CD4-positive, alpha-beta T cell treated with Interleukin-21 for 1 hour (primary cell): ENCODE results near the gene PER2.

Source experiments
- DNase-seq: peaks from one replicate; pipeline ENCODE4 v3.0.0-alpha.2; 2020

PER2 gene

GRCh38 chr2:238265605-238266004 lies 22.8 kb downstream of the PER2 start:
- DNase-seq, result no peak

GRCh38 chr2:238264072-238264460 lies 24.3 kb downstream of the PER2 start:
- no peak for DNase-seq

DNA sequence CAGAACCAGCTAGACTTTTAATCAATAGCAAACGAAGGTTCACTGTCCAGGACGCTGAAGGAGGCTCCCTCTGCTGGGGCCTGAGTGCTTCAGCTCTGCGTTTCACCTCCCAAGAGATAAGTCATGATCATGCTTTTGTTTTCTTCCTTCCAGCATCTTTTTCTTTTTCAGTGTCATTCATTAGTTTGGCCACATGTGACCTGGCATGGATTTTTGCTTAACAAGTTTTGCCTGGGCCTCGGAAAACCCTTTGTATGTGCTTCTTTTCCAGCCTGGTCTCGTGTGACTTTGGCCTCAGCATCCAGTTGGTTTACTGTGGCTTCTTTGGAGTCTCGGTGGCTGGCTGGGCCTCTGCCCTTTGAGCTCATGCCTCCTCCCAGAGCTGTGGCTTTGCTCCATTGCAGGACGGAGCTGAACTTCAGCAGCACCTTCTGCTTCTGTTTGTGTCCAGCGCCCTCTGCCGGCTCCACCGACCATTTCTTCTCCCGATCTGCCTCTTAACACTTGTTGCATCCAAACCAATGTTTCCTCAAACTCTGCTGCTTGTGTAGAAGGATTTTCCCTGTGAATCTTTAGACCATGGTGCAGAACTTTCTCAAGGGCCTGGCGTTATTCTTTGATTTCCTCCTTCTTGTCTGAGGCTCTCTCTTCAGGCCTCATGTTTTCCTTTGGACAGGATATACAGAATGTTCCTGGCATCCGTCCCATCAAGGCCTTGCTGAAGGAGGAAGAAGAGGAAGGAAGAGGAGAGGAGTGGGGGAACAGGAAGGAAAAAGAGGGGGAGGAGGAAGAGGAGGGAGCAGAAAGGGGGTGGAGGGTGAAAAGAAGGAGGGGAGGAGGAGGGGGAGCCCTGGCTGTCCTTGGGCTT lies 25.0 kb downstream of the PER2 start:
- peak; percentile 75 for DNase-seq

- DNase-seq, result no peak
Observed at GRCh38 chr2:238262496-238263122, 25.8 kb downstream of the PER2 start.

DNA sequence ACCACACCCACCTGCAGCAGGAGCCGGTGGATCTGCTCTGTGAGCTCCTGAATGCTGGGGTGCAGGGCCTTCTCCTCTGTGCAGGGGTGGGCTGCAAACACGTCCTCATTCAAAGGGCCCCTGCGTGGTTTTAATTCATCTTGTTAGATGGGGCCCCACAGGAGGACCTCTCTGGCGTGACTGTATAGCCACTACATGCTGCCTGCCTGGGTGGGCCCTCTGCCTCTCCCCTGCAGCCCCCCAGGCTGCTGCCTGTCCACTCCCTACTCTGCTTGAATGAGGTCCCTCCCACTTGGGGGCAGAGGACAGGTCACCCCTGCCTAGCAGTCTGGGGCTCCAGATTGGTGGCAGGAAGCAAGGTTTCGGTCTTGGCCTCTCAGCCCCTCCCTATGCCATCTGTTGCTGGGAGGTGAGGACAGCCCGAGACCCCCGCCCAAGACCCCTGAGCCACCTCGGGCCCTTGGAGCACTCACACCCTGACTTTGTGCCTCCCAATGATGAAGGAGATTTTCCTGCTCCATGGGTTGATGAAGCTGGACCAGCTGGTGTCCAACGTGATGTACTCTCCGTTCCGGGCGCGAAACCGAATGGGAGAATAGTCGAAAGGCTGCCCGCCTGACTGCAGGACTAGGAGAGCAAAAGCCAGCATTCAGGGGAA lies 26.6 kb downstream of the PER2 start:
- no peak for DNase-seq

- no peak for DNase-seq
Observed at GRCh38 chr2:238260883-238261282, 27.5 kb downstream of the PER2 start.

- DNase-seq, result no peak
Observed at GRCh38 chr2:238259061-238260020, 29.1 kb downstream of the PER2 start.

GRCh38 chr2:238257786-238258700 lies 30.4 kb downstream of the PER2 start:
- DNase-seq, result no peak

DNA sequence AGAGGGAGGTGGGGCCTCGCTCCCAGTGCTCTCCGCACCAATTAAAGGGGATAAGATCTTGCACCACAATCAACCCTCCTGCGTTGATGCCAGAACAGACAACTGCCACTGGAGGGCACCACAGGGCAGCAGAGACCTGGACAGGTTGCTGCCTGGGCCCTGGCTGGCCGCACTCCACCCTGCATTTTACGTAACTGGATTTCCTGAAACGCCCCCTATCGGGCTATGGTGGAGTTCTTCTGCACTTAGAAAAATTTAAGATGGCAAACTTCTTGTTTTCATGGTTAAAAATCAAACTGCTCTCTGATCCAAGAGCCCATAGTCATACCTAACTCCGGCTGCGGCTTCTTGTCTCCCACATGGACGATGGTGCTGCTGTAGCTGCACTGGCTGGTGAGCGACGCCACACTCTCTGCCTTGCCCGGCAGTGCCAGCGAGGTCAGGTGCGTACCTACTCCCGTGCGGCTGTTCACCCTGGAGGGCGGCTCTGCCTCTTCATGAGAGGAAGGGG lies 31.8 kb downstream of the PER2 start:
- peak; percentile 83 for DNase-seq

DNA sequence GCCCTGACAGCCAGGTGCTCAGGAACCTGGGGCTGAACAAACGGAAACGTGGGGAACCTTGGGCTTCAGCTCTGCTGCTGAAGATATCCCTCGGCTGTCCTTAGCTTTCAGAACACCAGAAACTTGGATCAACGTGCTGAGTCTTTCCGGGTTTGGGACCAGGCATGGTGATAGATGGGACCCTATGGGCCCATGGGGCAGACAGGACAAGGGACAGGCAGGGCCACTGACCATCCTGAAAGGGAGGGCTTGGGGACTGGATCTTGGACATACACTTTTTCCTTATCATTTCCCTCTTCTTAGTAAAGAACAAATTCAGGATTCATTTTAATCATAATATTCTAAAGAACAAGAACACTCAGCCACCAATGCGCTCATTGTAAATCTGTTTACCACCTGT lies 32.3 kb downstream of the PER2 start:
- DNase-seq, result no peak

DNA sequence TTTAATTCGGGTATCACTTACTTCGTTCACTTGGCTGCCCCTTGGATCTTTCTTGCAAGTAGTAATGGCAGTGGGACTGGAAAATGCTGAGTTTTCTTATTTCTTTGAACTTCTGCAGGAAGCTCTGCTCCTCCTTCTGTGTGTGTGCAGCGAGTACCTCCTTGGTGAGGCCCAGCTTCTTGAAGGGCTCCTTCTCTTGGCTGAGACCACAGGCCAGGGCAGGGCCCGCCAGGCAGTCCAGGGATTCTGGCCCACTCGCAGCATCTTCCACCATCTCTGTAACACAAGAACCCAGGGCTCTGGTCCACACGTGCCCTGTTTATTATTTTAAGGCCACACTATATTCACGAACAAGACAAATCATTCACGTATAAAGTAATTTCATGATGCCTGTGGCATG lies 32.8 kb downstream of the PER2 start:
- DNase-seq, result no peak

DNA sequence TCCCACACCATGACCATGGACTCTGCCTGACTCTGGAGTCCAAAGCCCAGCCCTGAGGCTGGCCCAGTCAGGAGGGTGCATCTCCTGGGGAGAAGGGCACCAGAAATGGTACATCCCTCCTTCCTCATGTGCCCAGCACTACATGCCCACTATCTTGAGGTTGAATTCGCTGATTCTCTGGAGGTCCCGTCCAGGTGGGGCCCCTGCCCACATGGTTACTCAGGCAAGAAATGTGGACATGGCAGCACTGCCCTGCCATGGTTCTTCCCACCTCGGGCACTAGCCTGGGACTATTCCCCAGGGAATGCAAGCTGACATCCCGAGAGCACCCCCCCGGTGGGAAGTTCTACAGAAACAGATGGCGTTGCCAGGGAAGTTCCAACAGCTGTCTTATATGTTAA lies 33.3 kb downstream of the PER2 start:
- DNase-seq, result no peak

DNA sequence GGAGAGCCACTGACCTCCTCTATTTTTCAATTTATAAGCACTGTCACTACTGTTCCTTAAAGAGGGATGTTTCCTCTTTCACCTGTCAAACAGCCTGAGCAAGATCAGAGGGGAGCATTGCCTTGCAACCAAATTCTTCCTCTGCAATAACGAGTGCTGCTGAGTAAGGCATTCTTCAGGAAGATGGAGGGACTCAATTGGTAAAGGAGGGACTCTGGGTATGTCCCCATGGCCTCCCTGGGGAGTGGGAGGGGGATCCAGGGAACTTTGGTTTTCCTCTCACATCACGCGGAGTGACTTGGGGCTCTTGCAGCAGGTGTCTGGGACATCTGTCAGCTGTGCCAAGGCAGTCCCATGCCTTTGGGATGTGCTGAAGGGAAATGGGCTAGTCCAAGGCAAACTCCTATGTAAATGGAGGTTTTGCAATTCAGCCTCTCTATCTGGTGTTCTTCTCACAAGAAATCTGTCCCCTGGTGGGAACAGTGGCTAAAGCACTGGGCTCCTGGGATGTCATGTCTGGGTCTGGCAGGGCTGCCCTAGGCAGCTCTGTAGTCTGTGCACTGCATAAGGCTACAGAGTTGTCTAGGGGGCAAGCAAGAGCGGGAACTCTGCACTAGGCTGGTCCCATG lies 34.2 kb downstream of the PER2 start:
- DNase-seq, result no peak

DNA sequence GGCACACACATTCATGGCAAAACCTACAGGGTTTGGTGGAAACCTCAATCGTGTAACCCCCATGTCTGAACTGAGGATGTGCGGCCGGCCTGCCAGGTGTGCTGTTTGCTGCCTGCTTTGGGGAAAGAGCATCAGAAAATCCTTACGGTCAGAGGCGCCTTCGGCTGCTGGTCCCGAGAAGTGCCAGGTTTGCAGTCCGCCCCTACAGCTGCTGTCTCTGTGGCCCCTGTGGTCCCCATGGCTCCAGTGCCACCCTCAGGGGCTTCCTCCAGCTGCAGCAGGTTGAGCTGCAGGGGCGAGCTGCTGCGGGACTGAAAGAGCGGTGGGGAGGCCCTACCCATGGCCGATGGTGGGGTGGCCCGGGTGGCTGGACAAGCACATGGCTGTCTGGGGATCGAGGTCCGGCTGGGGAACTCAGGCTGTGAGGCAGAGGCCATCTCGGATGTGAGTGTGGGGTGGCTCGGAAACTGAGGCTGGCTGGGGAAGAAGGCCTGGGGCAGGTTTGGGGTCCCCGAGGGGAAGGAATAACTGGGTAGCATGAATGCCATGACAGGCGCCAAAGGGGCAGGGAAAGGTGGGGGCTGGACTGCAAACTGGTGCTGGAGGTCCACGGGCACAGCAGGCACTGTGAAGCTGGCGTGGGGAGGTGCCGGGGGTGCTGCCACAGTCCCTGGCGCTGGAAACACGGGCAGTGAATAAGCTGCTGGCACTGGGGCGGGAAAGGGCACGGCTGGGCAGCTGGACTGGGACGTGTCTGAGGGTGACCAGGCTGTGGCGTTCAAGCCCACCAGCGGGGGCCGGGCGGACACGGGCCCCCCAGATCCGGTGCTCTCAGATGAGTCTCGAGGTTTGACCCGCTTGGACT lies 35.4 kb downstream of the PER2 start:
- DNase-seq, result no peak

GRCh38 chr2:238251986-238252385 lies 36.4 kb downstream of the PER2 start:
- DNase-seq, result no peak

DNA sequence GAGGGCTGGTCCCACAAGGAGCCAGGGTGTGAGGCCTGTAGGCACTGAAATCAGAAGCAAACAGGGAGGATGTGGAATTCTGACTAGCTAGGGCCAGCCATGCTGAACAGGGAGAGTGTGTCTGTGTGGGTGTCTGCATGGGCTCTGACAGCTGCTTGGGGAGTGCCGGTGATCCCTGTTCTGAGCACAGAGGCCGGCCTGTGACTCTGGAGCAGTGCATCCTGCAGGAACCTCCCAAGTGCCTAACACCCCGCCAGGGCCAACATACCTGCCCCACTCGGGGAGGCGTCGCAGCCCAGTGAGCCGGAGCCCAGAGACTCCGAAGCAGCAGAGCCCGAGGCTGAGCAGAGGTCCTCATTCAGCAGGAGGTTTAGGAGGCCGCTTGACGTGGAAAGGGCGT lies 37.1 kb downstream of the PER2 start:
- no peak for DNase-seq

DNA sequence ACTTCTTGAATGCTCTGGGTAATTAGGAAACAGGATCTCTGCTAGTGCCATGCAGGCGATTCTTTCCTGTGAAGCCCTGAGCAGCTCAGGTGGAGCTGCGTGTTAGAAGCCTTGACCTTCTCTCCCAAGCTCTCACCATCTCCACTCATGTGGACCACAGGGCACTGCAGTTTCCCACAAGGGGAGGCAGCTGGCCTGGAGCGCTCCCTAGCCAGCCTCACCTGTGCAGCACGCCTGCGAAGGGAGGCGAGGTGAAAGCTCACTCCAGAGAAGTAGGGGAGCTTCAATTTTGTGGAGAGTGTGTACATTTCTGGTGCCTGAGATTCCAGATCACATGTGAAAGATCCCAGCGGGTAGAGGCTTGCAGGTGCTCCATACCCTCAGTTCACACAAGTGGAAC lies 37.5 kb downstream of the PER2 start:
- DNase-seq, result no peak

GRCh38 chr2:238247841-238248453 lies 40.5 kb downstream of the PER2 start:
- DNase-seq, result no peak

DNA sequence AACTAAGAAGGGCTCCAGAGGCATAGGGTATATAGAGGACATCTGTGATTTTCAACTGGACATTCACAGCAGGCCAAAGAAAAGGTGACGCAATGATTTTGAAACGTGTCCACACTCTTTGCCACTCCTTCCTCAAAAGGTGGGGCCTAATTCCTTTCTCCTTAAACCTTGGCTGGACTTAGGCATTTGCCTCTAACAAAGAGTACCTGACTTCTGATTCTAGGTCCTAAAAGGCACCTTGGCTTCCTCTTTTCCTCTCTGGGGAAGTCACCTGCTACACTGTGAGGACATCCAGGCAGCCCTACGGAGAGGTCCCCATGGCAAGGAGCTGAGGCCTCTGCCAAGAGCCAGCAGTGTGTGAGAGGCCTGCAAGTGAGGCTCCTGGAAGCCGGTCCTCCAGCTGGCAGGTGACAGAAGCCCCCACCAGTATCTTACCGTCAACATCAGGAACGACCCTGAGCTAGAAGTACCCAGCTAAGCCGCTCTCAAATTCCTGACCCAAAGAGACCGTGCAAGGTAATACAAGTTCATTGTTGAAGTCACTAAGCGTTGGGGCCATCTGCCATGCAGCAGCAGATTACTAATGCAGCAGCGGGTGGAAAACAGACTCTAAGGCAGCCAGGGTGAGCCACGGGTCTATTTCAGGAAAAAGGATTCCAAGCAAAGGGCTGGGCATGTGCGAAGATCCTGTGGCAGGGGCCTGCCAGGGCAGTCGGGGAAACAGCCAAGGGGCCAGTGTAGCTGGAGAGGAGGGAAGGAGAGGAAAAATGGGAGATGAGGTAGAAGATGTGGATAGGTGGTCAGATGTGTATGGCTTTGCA lies 41.2 kb downstream of the PER2 start:
- DNase-seq, result no peak
